ENCODE results near the gene SYCP3. TPM values are rescaled to one million over a fixed set of nuclear protein-coding genes. Genes with fewer than 3 reads are reported as not detected.

SYCP3 gene
- total RNA-seq = under 1 TPM in 1 of 2 donors, not detected in 1; 0.35 TPM

- no peak for DNase-seq
- Histone ChIP-seq H3K9ac (ENCODE audit: low read depth in 2 of 2, low read length in 2 of 2) (no peak within 1 kb of the TSS), H3K4me3 (no peak within 1 kb of the TSS), H3K4me1 (no peaks in the 10 kb centered on the region), H3K36me3 (no peaks in the 10 kb centered on the region), H3K27ac (no peak within 1 kb of the TSS), H3K9me3 (no peaks in the 10 kb centered on the region), H3K27me3 (no peaks in the 10 kb centered on the region)
- TF ChIP-seq CTCF (IDR thresholded peaks at IDR 0.05) = no peak
- intact Hi-C loops (cut with DNase I) = no loop called here
These were observed at the start of gene SYCP3 for GRCh38 chr12:101738920-101739665. TSS of gene SYCP3 (minus strand) at chr12:101739462. CDS start at chr12:101737935, 1,527 bp downstream.

- no peak overlapping the region for H3K27ac ChIP-seq
- no peak for TF ChIP-seq CTCF (IDR thresholded peaks at IDR 0.05)
- H3K27me3 ChIP-seq = no peaks in the 10 kb centered on the region
- DNase-seq = no peak
- no peak overlapping the region for H3K4me3 ChIP-seq
- no peak overlapping the region for H3K9ac ChIP-seq (ENCODE audit: low read depth in 2 of 2, low read length in 2 of 2)
- intact Hi-C loops (cut with DNase I) = no loop called here
- H3K36me3 ChIP-seq = no peaks in the 10 kb centered on the region
- peaks cover 5% of the 10 kb centered on the region for H3K4me1 ChIP-seq
- no peaks in the 10 kb centered on the region for H3K9me3 ChIP-seq
These were observed 46.4 kb upstream of the SYCP3 start for GRCh38 chr12:101785671-101786070.

GRCh38 chr12:101784376-101784775 lies 45.1 kb upstream of the SYCP3 start:
- H3K9ac ChIP-seq (ENCODE audit: low read depth in 2 of 2, low read length in 2 of 2) = peak overlapping the region in 1 of 2 donors; percentile 38
- no peaks in the 10 kb centered on the region for H3K9me3 ChIP-seq
- peak overlapping the region; percentile 69 for H3K27ac ChIP-seq
- no peaks in the 10 kb centered on the region for H3K36me3 ChIP-seq
- peaks cover 5% of the 10 kb centered on the region for H3K4me1 ChIP-seq
- no peaks in the 10 kb centered on the region for H3K27me3 ChIP-seq
- TF ChIP-seq CTCF (IDR thresholded peaks at IDR 0.05) = no peak
- intact Hi-C loops (cut with DNase I) = no loop called here
- H3K4me3 ChIP-seq = no peak overlapping the region
- DNase-seq = no peak

GRCh38 chr12:101783838-101784237 lies 44.6 kb upstream of the SYCP3 start:
- intact Hi-C loops (cut with DNase I) = no loop called here
- Histone ChIP-seq H3K9me3 (no peaks in the 10 kb centered on the region), H3K27ac (peak overlapping the region; percentile 69), H3K4me3 (no peak overlapping the region), H3K36me3 (no peaks in the 10 kb centered on the region), H3K27me3 (no peaks in the 10 kb centered on the region), H3K9ac (ENCODE audit: low read depth in 2 of 2, low read length in 2 of 2) (peak overlapping the region in 1 of 2 donors; percentile 38), H3K4me1 (peaks cover 5% of the 10 kb centered on the region)
- no peak for TF ChIP-seq CTCF (IDR thresholded peaks at IDR 0.05)
- no peak for DNase-seq

GRCh38 chr12:101783150-101783549 lies 43.9 kb upstream of the SYCP3 start:
- Histone ChIP-seq H3K4me3 (no peak overlapping the region), H3K27ac (peak overlapping the region; percentile 69), H3K36me3 (no peaks in the 10 kb centered on the region), H3K9ac (ENCODE audit: low read depth in 2 of 2, low read length in 2 of 2) (peak overlapping the region in 1 of 2 donors; percentile 51), H3K27me3 (no peaks in the 10 kb centered on the region), H3K4me1 (peaks cover 5% of the 10 kb centered on the region), H3K9me3 (no peaks in the 10 kb centered on the region)
- DNase-seq = no peak
- no peak for TF ChIP-seq CTCF (IDR thresholded peaks at IDR 0.05)
- intact Hi-C loops (cut with DNase I) = no loop called here

Data from colonic mucosa (tissue), 4 donors.